ENCODE data around the gene MTPN. TPM values are rescaled to one million over a fixed set of nuclear protein-coding genes. Genes with fewer than 3 reads are reported as not detected.

MTPN gene
- polyA plus RNA-seq, 3 donors, result 73.6 to 156 (median 142) TPM

GRCh38 chr7:136002802-136003201, 25.6 kb upstream of the MTPN start:
- Histone ChIP-seq H3K27ac (ENCODE audit: low read depth in 1 of 2, low read length in 2 of 2) (no peak overlapping the region), H3K9ac (ENCODE audit: insufficient read depth, low read length, poor library complexity, severe bottlenecking) (no peak overlapping the region), H3K4me2 (replicated peaks; ENCODE audit: extremely low read depth, low read length, poor library complexity, severe bottlenecking) (no peak overlapping the region), H3K27me3 (ENCODE audit: control insufficient read depth in 2 of 2, insufficient read depth in 2 of 2, low read length in 2 of 2) (no peaks in the 10 kb centered on the region), H2AFZ (ENCODE audit: insufficient read depth, low read depth, low read length, poor library complexity, severe bottlenecking) (no peak overlapping the region), H3K4me1 (ENCODE audit: control insufficient read depth in 1 of 2, insufficient read depth in 2 of 2, low read length in 2 of 2) (no peaks in the 10 kb centered on the region), H4K20me1 (ENCODE audit: insufficient read depth, low read length) (no peaks in the 10 kb centered on the region), H3K9me3 (replicated peaks in 1 of 2; ENCODE audit: control insufficient read depth in 1 of 2, insufficient read depth in 1 of 2, low read length in 2 of 2) (peaks cover 0 to 2% of the 10 kb centered on the region in 2 donors), H3K4me3 (replicated peaks in 1 of 3; ENCODE audit: low read depth in 2 of 3, low read length in 3 of 3) (no peak overlapping the region), H3K79me2 (ENCODE audit: insufficient read depth, low read length) (no peaks in the 10 kb centered on the region), H3K36me3 (replicated peaks in 1 of 2; ENCODE audit: control insufficient read depth in 1 of 2, insufficient read depth in 2 of 2, low read length in 2 of 2) (no peaks in the 10 kb centered on the region)
- H3K9me3 Mint-ChIP-seq, result peaks cover 0 to 8% (median 0%) of the 10 kb centered on the region in 7 donors
- WGBS (ENCODE audit: insufficient coverage), result 83% methylated on average over 1 of the region's 1 CpG
- H3K27ac Mint-ChIP-seq, result no peak overlapping the region
- intact Hi-C loops (cut with micrococcal nuclease), result no loop called here
- H3K36me3 Mint-ChIP-seq, result no peaks in the 10 kb centered on the region
- no peak for DNase-seq
- peaks cover 2% of the 10 kb centered on the region for H3K4me1 Mint-ChIP-seq
- H3K4me3 Mint-ChIP-seq, result no peak overlapping the region
- no peak for TF ChIP-seq CTCF (IDR thresholded peaks at IDR 0.05)
- H3K27me3 Mint-ChIP-seq (ENCODE audit: low read depth in 3 of 3), result peaks cover 0 to 1% (median 1%) of the 10 kb centered on the region in 3 donors

DNA sequence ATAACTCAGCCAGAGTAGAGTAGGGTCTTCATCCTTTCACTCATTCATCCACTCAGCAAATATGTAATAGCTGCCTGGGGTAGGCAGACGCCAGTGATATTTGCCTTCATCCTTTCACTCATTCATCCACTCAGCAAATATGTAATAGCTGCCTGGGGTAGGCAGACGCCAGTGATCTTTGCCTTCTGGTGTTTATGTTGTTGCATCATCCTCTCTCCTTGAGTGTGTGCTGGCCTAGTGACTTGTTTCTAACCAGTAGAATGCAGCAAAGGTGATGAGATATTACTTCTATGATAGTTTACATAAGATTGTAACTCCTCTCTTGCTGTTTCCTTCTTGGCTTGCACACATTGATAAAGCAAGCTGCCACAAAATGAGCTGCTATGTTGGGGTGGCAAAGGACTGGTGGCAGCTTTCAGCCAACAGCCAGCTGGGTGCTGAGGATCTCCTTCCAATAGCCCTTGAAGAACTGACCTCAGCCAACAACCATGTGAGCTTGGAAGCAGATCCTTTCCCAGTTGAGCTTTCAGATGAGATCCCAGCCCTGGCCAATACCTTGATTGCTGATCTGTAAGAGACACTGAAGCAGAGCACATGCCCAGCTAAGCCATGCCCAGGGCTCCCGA, 23.2 kb upstream of the MTPN start:
- Histone ChIP-seq H3K9me3 (replicated peaks in 1 of 2; ENCODE audit: control insufficient read depth in 1 of 2, insufficient read depth in 1 of 2, low read length in 2 of 2) (no peaks in the 10 kb centered on the region), H3K9ac (ENCODE audit: insufficient read depth, low read length, poor library complexity, severe bottlenecking) (no peak overlapping the region), H3K36me3 (replicated peaks in 1 of 2; ENCODE audit: control insufficient read depth in 1 of 2, insufficient read depth in 2 of 2, low read length in 2 of 2) (no peaks in the 10 kb centered on the region), H4K20me1 (ENCODE audit: insufficient read depth, low read length) (no peaks in the 10 kb centered on the region), H2AFZ (ENCODE audit: insufficient read depth, low read depth, low read length, poor library complexity, severe bottlenecking) (no peak overlapping the region), H3K79me2 (ENCODE audit: insufficient read depth, low read length) (no peaks in the 10 kb centered on the region), H3K27me3 (ENCODE audit: control insufficient read depth in 2 of 2, insufficient read depth in 2 of 2, low read length in 2 of 2) (no peaks in the 10 kb centered on the region), H3K4me2 (replicated peaks; ENCODE audit: extremely low read depth, low read length, poor library complexity, severe bottlenecking) (no peak overlapping the region), H3K27ac (ENCODE audit: low read depth in 1 of 2, low read length in 2 of 2) (no peak overlapping the region), H3K4me3 (replicated peaks in 1 of 3; ENCODE audit: low read depth in 2 of 3, low read length in 3 of 3) (no peak overlapping the region), H3K4me1 (ENCODE audit: control insufficient read depth in 1 of 2, insufficient read depth in 2 of 2, low read length in 2 of 2) (no peaks in the 10 kb centered on the region)
- Mint-ChIP-seq H3K4me3 (no peak overlapping the region), H3K27me3 (ENCODE audit: low read depth in 3 of 3) (no peaks in the 10 kb centered on the region), H3K36me3 (no peaks in the 10 kb centered on the region), H3K27ac (no peak overlapping the region), H3K4me1 (peaks cover 2% of the 10 kb centered on the region), H3K9me3 (peaks cover 0 to 3% (median 0%) of the 10 kb centered on the region in 7 donors)
- TF ChIP-seq CTCF (IDR thresholded peaks at IDR 0.05), result no peak
- intact Hi-C loops (cut with micrococcal nuclease), result no loop called here
- DNase-seq, result no peak
- no CpG with 5 or more reads among the region's 3 CpGs for WGBS (ENCODE audit: insufficient coverage)

All from CD14-positive monocyte (primary cell).